K562 (cell line): ENCODE results near the gene ZNF599. TPM values are rescaled to one million over a fixed set of nuclear protein-coding genes. Genes with fewer than 3 reads are reported as not detected.

Experiments used
- EWSR1 ChIP-seq: fragments of 450-650 bp; IDR thresholded peaks from 2 replicates; pipeline ENCODE4 v1.6.1; 2018; ENCODE audit warnings: borderline replicate concordance, mild to moderate bottlenecking, low read depth, moderate library complexity; ENCODE audit not compliant: partially characterized antibody
- GABPA ChIP-seq: fragments of 200-800 bp; sonication (Bioruptor generic); conservative IDR thresholded peaks from 2 replicates; pipeline ENCODE4 v1.6.1; 2016; ENCODE audit warnings: low read depth, missing genetic modification characterization, missing compliant biosample characterization
- RFX1 ChIP-seq: fragments of 450-650 bp; IDR thresholded peaks from 2 replicates; pipeline ENCODE4 v1.6.1; 2016; ENCODE audit warnings: mild to moderate bottlenecking, moderate library complexity
- RHOXF2B ChIP-seq: fragments of 250-450 bp; sonication (Bioruptor Pico); conservative IDR thresholded peaks from 2 replicates; pipeline ENCODE4 v1.5.1; 2021
- SMARCB1 ChIP-seq: IDR thresholded peaks from 2 replicates; pipeline ENCODE4 v1.6.1; 2011; ENCODE audit warnings: improper control_type of control experiment, low read depth; ENCODE audit not compliant: insufficient read length
- ZNF551 ChIP-seq: fragments of 250-450 bp; sonication (Bioruptor Pico); IDR thresholded peaks from 2 replicates; pipeline ENCODE4 v1.5.0; 2021; ENCODE audit warnings: mild to moderate bottlenecking, moderate library complexity
- polyA plus RNA-seq, 8 experiments: library from polyadenylated mRNA; depleted of rRNA in 4 of 8; stranded (reverse) in 5 of 8; unstranded in 3 of 8; fragments of >200 nt; fragmentation: Nextera tagmentation in 2 of 8; fragmentation: Illumina TruSeq in 1 of 8; extraction: Ambion mirVana in 2 of 8; extraction: Trizol in 1 of 8; gene quantifications; 2 replicates each; pipeline versions ENCODE4 v1.2.1 to v1.2.3, GENCODE V29; 2011 to 2014; ENCODE audit warnings: inconsistent platforms in 1 of 8, missing spikeins in 1 of 8
- total RNA-seq, 7 experiments: library from RNA; depleted of rRNA in 6 of 7; stranded (reverse); fragments of >200 nt in 6 of 7; fragmentation: Illumina TruSeq in 2 of 7; extraction: Trizol in 2 of 7; gene quantifications; 2 replicates each; pipeline versions ENCODE4 v1.2.1 to v1.2.3, GENCODE V29; 2011 to 2021; ENCODE audit warnings: low replicate concordance in 1 of 7
- TF ChIP-seq, protein P1 (sequence below): fragments of 250-450 bp; sonication (Bioruptor Pico); IDR thresholded peaks from 2 replicates; pipeline ENCODE4 v1.4.0; 2020; ENCODE audit warnings: mild to moderate bottlenecking, moderate library complexity, borderline replicate concordance
- TF ChIP-seq, protein P2 (sequence below), 2 experiments: fragments of 450-650 bp in 1 of 2; sonication (generic) in 1 of 2; formaldehyde crosslinking in 1 of 2; IDR thresholded peaks; 2 replicates each; pipeline versions ENCODE4 v1.7.1 to v1.9.0; 2016 to 2022; ENCODE audit warnings: inconsistent platforms in 1 of 2, mild to moderate bottlenecking in 1 of 2, missing genetic modification reagents in 1 of 2
- TF ChIP-seq, protein P3 (sequence below): fragments of 250-450 bp; sonication (Bioruptor Pico); IDR thresholded peaks from 2 replicates; pipeline ENCODE4 v1.8.0; 2022; ENCODE audit warnings: inconsistent platforms

ZNF599 gene
- total and polyA plus RNA-seq, 9 of the 15 experiments (the other 6 are each of a cell fraction or from before 2014, with no cell fraction given) = 0.71 to 6.7 (median 2.8) TPM

DNA sequence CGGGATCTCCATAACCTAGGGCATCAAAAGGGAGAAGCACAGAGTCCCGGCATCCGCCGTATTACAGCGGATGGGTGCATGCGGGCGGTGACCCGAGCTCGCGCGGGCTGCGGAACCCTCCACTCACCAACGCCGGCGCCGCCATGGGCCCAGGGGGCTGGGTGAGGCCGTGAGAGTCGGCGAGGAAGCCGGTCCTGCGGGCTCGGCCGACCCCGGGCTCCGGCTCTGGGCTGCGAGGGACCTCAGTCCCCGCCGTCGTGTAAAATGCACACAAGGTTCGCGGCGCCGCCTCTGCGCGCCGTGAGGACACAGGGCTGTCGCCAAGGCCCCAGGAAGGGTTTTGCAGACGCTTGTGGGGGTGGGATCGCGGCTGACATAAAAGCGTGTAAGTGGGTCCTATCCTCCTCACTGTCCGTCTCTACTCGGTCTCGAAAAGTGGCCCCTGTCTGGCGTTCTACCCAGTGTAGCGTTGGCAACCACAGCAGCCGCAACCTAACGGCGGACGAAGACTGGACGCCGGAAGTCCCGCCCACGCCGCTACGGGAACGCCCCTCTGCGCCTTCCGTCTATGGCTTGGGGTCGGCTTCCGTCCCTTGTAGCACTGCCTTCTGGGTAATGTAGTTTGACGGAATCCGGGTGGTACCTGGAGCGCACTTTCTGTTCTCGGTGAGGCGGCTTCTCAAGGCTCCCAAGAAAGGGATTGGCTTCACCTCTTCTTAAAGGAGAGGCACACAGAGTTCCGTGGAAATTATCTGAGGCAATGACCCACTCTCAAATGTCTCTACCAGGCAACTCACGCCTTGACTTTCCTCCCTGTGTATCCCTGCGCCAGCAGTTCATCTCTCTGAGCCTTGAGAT, at the start of gene ZNF599 (continued):
- TF ChIP-seq, protein P1, sequence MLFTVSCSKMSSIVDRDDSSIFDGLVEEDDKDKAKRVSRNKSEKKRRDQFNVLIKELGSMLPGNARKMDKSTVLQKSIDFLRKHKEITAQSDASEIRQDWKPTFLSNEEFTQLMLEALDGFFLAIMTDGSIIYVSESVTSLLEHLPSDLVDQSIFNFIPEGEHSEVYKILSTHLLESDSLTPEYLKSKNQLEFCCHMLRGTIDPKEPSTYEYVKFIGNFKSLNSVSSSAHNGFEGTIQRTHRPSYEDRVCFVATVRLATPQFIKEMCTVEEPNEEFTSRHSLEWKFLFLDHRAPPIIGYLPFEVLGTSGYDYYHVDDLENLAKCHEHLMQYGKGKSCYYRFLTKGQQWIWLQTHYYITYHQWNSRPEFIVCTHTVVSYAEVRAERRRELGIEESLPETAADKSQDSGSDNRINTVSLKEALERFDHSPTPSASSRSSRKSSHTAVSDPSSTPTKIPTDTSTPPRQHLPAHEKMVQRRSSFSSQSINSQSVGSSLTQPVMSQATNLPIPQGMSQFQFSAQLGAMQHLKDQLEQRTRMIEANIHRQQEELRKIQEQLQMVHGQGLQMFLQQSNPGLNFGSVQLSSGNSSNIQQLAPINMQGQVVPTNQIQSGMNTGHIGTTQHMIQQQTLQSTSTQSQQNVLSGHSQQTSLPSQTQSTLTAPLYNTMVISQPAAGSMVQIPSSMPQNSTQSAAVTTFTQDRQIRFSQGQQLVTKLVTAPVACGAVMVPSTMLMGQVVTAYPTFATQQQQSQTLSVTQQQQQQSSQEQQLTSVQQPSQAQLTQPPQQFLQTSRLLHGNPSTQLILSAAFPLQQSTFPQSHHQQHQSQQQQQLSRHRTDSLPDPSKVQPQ = no peak
- TF ChIP-seq EWSR1 (no peak), RFX1 (peak; percentile 72), SMARCB1 (no peak), RHOXF2B (no peak), GABPA (tag) (peak; percentile 95), ZNF551 (CRISPR knock-in tag) (no peak)
- TF ChIP-seq, protein P2, sequence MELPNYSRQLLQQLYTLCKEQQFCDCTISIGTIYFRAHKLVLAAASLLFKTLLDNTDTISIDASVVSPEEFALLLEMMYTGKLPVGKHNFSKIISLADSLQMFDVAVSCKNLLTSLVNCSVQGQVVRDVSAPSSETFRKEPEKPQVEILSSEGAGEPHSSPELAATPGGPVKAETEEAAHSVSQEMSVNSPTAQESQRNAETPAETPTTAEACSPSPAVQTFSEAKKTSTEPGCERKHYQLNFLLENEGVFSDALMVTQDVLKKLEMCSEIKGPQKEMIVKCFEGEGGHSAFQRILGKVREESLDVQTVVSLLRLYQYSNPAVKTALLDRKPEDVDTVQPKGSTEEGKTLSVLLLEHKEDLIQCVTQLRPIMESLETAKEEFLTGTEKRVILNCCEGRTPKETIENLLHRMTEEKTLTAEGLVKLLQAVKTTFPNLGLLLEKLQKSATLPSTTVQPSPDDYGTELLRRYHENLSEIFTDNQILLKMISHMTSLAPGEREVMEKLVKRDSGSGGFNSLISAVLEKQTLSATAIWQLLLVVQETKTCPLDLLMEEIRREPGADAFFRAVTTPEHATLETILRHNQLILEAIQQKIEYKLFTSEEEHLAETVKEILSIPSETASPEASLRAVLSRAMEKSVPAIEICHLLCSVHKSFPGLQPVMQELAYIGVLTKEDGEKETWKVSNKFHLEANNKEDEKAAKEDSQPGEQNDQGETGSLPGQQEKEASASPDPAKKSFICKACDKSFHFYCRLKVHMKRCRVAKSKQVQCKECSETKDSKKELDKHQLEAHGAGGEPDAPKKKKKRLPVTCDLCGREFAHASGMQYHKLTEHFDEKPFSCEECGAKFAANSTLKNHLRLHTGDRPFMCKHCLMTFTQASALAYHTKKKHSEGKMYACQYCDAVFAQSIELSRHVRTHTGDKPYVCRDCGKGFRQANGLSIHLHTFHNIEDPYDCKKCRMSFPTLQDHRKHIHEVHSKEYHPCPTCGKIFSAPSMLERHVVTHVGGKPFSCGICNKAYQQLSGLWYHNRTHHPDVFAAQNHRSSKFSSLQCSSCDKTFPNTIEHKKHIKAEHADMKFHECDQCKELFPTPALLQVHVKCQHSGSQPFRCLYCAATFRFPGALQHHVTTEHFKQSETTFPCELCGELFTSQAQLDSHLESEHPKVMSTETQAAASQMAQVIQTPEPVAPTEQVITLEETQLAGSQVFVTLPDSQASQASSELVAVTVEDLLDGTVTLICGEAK (IDR thresholded peaks at IDR 0.05) = peak; percentile 95
- TF ChIP-seq, protein P2 (CRISPR knock-in tag; IDR thresholded peaks at IDR 0.05) = no peak
- TF ChIP-seq, protein P3, sequence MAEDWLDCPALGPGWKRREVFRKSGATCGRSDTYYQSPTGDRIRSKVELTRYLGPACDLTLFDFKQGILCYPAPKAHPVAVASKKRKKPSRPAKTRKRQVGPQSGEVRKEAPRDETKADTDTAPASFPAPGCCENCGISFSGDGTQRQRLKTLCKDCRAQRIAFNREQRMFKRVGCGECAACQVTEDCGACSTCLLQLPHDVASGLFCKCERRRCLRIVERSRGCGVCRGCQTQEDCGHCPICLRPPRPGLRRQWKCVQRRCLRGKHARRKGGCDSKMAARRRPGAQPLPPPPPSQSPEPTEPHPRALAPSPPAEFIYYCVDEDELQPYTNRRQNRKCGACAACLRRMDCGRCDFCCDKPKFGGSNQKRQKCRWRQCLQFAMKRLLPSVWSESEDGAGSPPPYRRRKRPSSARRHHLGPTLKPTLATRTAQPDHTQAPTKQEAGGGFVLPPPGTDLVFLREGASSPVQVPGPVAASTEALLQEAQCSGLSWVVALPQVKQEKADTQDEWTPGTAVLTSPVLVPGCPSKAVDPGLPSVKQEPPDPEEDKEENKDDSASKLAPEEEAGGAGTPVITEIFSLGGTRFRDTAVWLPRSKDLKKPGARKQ = peak; percentile 83; the same call in 1 of the 2 replicates
